T-helper 2 cell treated with Interferon-gamma antibody and Interleukin-4, amounts not matched to agents 5 μg/mL and 100 μg/mL, for 36 hours (primary cell): ENCODE measurements around the gene GABRR2.
"Not testable (repeated sequence)": the region's sequence is repeated elsewhere in the genome, so short reads cannot be mapped to it uniquely, and the experiment has no call there.

Experiments used
- DNase-seq: peaks from one replicate; pipeline ENCODE4 v3.0.0; 2021; ENCODE audit warnings: low spot score
- H3K27ac Mint-ChIP-seq: one replicate; pipeline ENCODE4 v1.8.0; 2021; ENCODE audit warnings: mild to moderate bottlenecking, mixed read lengths
- H3K27me3 Mint-ChIP-seq: one replicate; pipeline ENCODE4 v1.8.0; 2021; ENCODE audit warnings: low read depth, mixed read lengths
- H3K36me3 Mint-ChIP-seq: one replicate; pipeline ENCODE4 v1.8.0; 2021; ENCODE audit warnings: low read depth, mixed read lengths
- H3K4me1 Mint-ChIP-seq: one replicate; pipeline ENCODE4 v1.8.0; 2021; ENCODE audit warnings: low read depth, mixed read lengths
- H3K4me3 Mint-ChIP-seq: one replicate; pipeline ENCODE4 v1.8.0; 2022; ENCODE audit warnings: mild to moderate bottlenecking, moderate library complexity, mixed read lengths
- H3K9me3 Mint-ChIP-seq: one replicate; pipeline ENCODE4 v1.8.0; 2021; ENCODE audit warnings: mixed read lengths

The GABRR2 gene

GRCh38 chr6:89313006-89313405 is 2.1 kb downstream of the GABRR2 start:
- no peak overlapping the region for H3K27ac Mint-ChIP-seq

GRCh38 chr6:89311853-89312531 is 3.1 kb downstream of the GABRR2 start:
- Mint-ChIP-seq H3K36me3 (peaks cover 2% of the 10 kb centered on the region), H3K9me3 (no peaks in the 10 kb centered on the region), H3K27ac (no peak overlapping the region), H3K4me3 (no peak overlapping the region), H3K27me3 (peaks cover 5% of the 10 kb centered on the region), H3K4me1 (no peaks in the 10 kb centered on the region)
- no peak for DNase-seq

More at GRCh38 chr6:89313006-89313405, 2.1 kb downstream of the GABRR2 start:
- Mint-ChIP-seq H3K4me3 (no peak overlapping the region), H3K4me1 (no peaks in the 10 kb centered on the region), H3K27me3 (peaks cover 5% of the 10 kb centered on the region), H3K36me3 (peaks cover 2% of the 10 kb centered on the region), H3K9me3 (no peaks in the 10 kb centered on the region)
- no peak for DNase-seq

GRCh38 chr6:89311530-89311852 is 3.6 kb downstream of the GABRR2 start:
- Mint-ChIP-seq H3K9me3 (no peaks in the 10 kb centered on the region), H3K4me3 (no peak overlapping the region), H3K27ac (no peak overlapping the region), H3K4me1 (no peaks in the 10 kb centered on the region), H3K36me3 (peaks cover 2% of the 10 kb centered on the region), H3K27me3 (peaks cover 7% of the 10 kb centered on the region)
- DNase-seq = no peak

- peaks cover 9% of the 10 kb centered on the region for H3K27me3 Mint-ChIP-seq
- no peaks in the 10 kb centered on the region for H3K4me1 Mint-ChIP-seq
- H3K27ac Mint-ChIP-seq = no peak overlapping the region
- H3K4me3 Mint-ChIP-seq = no peak overlapping the region
- H3K9me3 Mint-ChIP-seq = no peaks in the 10 kb centered on the region
- no peak for DNase-seq
- no peaks in the 10 kb centered on the region for H3K36me3 Mint-ChIP-seq
These were observed 4.2 kb downstream of the GABRR2 start for GRCh38 chr6:89310929-89311328.

- no peak for DNase-seq
- Mint-ChIP-seq H3K4me3 (no peak overlapping the region), H3K27me3 (peaks cover 9% of the 10 kb centered on the region), H3K36me3 (peaks cover under 1% of the 10 kb centered on the region), H3K9me3 (no peaks in the 10 kb centered on the region), H3K27ac (no peak overlapping the region), H3K4me1 (no peaks in the 10 kb centered on the region)
These were observed 6.3 kb downstream of the GABRR2 start for GRCh38 chr6:89308525-89309395.

GRCh38 chr6:89304517-89304916 is 10.6 kb downstream of the GABRR2 start:
- H3K9me3 Mint-ChIP-seq, H3K36me3 Mint-ChIP-seq, DNase-seq, H3K27ac Mint-ChIP-seq, H3K4me3 Mint-ChIP-seq, H3K4me1 Mint-ChIP-seq, H3K27me3 Mint-ChIP-seq: not testable (repeated sequence)

- Mint-ChIP-seq H3K4me1 (peaks cover 15% of the 10 kb centered on the region), H3K27ac (no peak overlapping the region), H3K4me3 (no peak overlapping the region), H3K9me3 (no peaks in the 10 kb centered on the region), H3K27me3 (peaks cover 4% of the 10 kb centered on the region), H3K36me3 (peaks cover 1% of the 10 kb centered on the region)
- DNase-seq = no peak
These were observed 12.2 kb downstream of the GABRR2 start for GRCh38 chr6:89302936-89303335.

GRCh38 chr6:89302195-89302770 is 12.8 kb downstream of the GABRR2 start:
- Mint-ChIP-seq H3K36me3 (peaks cover 1% of the 10 kb centered on the region), H3K27me3 (peaks cover 4% of the 10 kb centered on the region), H3K27ac (no peak overlapping the region), H3K4me1 (peaks cover 20% of the 10 kb centered on the region), H3K4me3 (no peak overlapping the region), H3K9me3 (no peaks in the 10 kb centered on the region)
- DNase-seq = no peak

- Mint-ChIP-seq H3K27ac (no peak overlapping the region), H3K36me3 (peaks cover 1% of the 10 kb centered on the region), H3K4me3 (no peak overlapping the region), H3K27me3 (peaks cover 4% of the 10 kb centered on the region), H3K9me3 (no peaks in the 10 kb centered on the region), H3K4me1 (peaks cover 20% of the 10 kb centered on the region)
- no peak for DNase-seq
These were observed 13.4 kb downstream of the GABRR2 start for GRCh38 chr6:89301586-89302194.

- peak overlapping the region; percentile 94 for H3K27ac Mint-ChIP-seq
- H3K36me3 Mint-ChIP-seq = peaks cover 1% of the 10 kb centered on the region
- no peak for DNase-seq
- peaks cover 20% of the 10 kb centered on the region for H3K4me1 Mint-ChIP-seq
- no peaks in the 10 kb centered on the region for H3K9me3 Mint-ChIP-seq
- no peaks in the 10 kb centered on the region for H3K27me3 Mint-ChIP-seq
- H3K4me3 Mint-ChIP-seq = no peak overlapping the region
These were observed 15.6 kb downstream of the GABRR2 start for GRCh38 chr6:89299466-89299850.

GRCh38 chr6:89298680-89299465 is 16.2 kb downstream of the GABRR2 start:
- Mint-ChIP-seq H3K27me3 (no peaks in the 10 kb centered on the region), H3K4me1 (peaks cover 20% of the 10 kb centered on the region), H3K27ac (peak overlapping the region; percentile 94), H3K36me3 (peaks cover 1% of the 10 kb centered on the region), H3K4me3 (peak overlapping the region; percentile 66), H3K9me3 (no peaks in the 10 kb centered on the region)
- peak; percentile 49 for DNase-seq

- DNase-seq = peak; percentile 77
- Mint-ChIP-seq H3K4me3 (peak overlapping the region; percentile 71), H3K9me3 (no peaks in the 10 kb centered on the region), H3K4me1 (peaks cover 20% of the 10 kb centered on the region), H3K27me3 (peaks cover 2% of the 10 kb centered on the region), H3K36me3 (no peaks in the 10 kb centered on the region), H3K27ac (peak overlapping the region; percentile 94)
These were observed 17.3 kb downstream of the GABRR2 start for GRCh38 chr6:89297695-89298351.

GRCh38 chr6:89295981-89296380 is 19.1 kb downstream of the GABRR2 start:
- Mint-ChIP-seq H3K36me3 (no peaks in the 10 kb centered on the region), H3K27ac (no peak overlapping the region), H3K9me3 (no peaks in the 10 kb centered on the region), H3K4me3 (no peak overlapping the region), H3K4me1 (peaks cover 20% of the 10 kb centered on the region), H3K27me3 (peaks cover 2% of the 10 kb centered on the region)
- no peak for DNase-seq
